GM12892 (cell line): ENCODE measurements around the gene PDZK1IP1.
A peak's percentile ranks its signal among the peaks of the same experiment; 100 is the strongest.
"Not testable (repeated sequence)": the region's sequence is repeated elsewhere in the genome, so short reads cannot be mapped to it uniquely, and the experiment has no call there.

Experiments used
- DNase-seq: peaks from one replicate; pipeline ENCODE4 v3.0.0; 2011; ENCODE audit not compliant: insufficient read length
- FAIRE-seq: peaks from 2 replicates; lab custom pipeline; 2011; peaks lifted over from hg19 to GRCh38; lab: Jason Lieb, UNC
- POLR2A ChIP-seq: IDR thresholded peaks from 2 replicates; pipeline ENCODE4 v1.6.1; 2011; ENCODE audit warnings: low read depth, low read length, control low read depth
- POLR2AphosphoS5 ChIP-seq: IDR thresholded peaks from 2 replicates; pipeline ENCODE4 v1.6.1; 2011; ENCODE audit warnings: low read depth, low read length, control low read depth
- TAF1 ChIP-seq: IDR thresholded peaks from 2 replicates; pipeline ENCODE4 v1.6.1; 2011; ENCODE audit warnings: low read depth, mild to moderate bottlenecking, control low read depth, low read length, borderline replicate concordance

The PDZK1IP1 gene

DNA sequence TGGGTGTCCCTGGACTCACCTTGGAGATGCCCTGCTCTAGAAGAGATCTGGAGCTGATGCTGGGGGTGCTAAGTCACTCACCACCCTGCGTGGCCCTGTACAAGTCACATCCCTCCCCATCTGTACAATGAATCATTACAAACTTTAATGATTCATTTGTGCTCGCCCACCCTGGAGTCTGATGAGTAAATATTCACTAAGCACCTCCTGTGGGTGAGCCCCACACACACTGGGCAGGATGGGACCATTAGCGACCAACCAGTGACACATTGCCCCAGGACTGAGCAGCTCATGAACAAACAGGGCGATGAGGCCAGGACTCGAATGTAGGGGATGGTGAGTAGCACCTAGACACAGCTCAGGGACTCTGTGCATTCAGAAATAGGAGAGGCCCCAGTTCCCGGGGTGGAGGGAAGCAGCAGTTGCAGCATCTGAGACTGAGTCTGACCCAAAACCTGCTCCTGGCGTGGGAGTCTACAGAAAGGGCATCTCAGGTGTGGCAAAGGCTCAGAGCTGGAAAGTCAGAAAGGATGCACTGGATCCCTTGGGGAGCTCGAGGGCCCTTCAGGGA, 18.1 kb upstream of the PDZK1IP1 start:
- FAIRE-seq (no peak), DNase-seq (no peak)
- no peak for TF ChIP-seq POLR2AphosphoS5
- no peak for TF ChIP-seq POLR2A
- no peak for TF ChIP-seq TAF1

- DNase-seq (no peak), FAIRE-seq (no peak)
- TF ChIP-seq POLR2A (no peak), TAF1 (no peak), POLR2AphosphoS5 (no peak)
These were observed 16.1 kb upstream of the PDZK1IP1 start for GRCh38 chr1:47205918-47206317.

- DNase-seq, FAIRE-seq: not testable (repeated sequence)
These were observed 13.7 kb upstream of the PDZK1IP1 start for GRCh38 chr1:47203504-47203903.

- TF ChIP-seq TAF1, result no peak
- TF ChIP-seq POLR2AphosphoS5, result no peak
- TF ChIP-seq POLR2A, result no peak
- no peak for DNase-seq
- FAIRE-seq, result no peak
These were observed 11.3 kb upstream of the PDZK1IP1 start for GRCh38 chr1:47201179-47201578.

- FAIRE-seq (no peak), DNase-seq (no peak)
These were observed 8.4 kb upstream of the PDZK1IP1 start for GRCh38 chr1:47198214-47198613.

GRCh38 chr1:47196622-47197021, 6.8 kb upstream of the PDZK1IP1 start:
- no peak for DNase-seq
- TF ChIP-seq POLR2A (no peak), TAF1 (no peak)
- FAIRE-seq, result no peak

More at GRCh38 chr1:47198214-47198613, 8.4 kb upstream of the PDZK1IP1 start:
- TF ChIP-seq POLR2A (no peak), POLR2AphosphoS5 (no peak), TAF1 (no peak)

DNA sequence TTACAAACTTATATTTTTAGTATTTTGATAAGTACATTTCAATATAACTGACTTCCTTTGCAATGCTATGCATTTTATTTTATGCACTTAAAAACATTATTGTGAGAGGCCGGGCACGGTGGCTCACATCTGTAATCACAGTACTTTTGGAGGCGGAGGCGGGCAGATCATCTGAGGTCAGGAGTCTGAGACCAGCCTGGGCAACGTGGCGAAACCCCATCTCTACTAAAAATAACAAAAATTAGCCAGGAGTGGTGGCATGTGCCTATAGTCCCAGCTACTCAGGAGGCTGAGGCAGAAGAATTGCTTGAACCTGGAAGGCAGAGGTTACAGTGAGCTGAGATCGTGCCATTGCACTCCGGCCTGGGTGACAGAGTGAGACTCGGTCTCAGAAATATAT, 6.1 kb upstream of the PDZK1IP1 start:
- DNase-seq, FAIRE-seq: not testable (repeated sequence)

GRCh38 chr1:47194311-47194710, 4.5 kb upstream of the PDZK1IP1 start:
- TF ChIP-seq POLR2AphosphoS5, result no peak
- TF ChIP-seq TAF1, result no peak
- TF ChIP-seq POLR2A, result no peak
- FAIRE-seq, result no peak
- DNase-seq, result no peak

GRCh38 chr1:47193496-47193895, 3.7 kb upstream of the PDZK1IP1 start:
- not testable (repeated sequence) for DNase-seq, FAIRE-seq

GRCh38 chr1:47192458-47193384, 2.9 kb upstream of the PDZK1IP1 start:
- no peak for TF ChIP-seq POLR2AphosphoS5
- no peak for TF ChIP-seq POLR2A
- no peak for TF ChIP-seq TAF1
- FAIRE-seq, result peak; percentile 89
- peak; percentile 52 for DNase-seq

DNA sequence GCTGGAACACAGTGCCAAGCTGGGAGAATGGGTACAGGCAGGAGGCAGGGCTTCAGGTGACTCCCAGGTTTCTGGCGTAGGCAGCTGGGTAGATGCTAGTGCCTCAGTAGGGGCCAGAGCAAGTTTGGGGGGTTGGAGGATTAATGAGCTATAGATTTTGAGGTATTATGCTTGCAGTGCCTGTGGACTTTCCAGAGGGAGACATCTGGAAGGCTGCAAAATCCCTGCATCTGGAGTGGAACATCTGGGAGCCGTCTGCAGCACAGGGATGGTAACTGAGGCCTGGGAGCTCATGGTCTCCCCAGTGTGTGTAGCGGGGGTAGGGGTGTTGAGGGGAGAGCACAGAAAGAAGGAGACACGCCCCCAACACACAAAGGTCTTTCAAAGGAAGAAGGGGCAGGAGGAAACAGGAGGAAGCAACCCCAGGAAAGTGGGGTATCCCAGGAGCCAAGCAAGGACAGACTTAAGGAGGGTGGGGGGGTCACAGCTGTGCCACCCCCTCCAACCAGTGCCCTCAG, 2.2 kb upstream of the PDZK1IP1 start:
- DNase-seq (no peak), FAIRE-seq (no peak)
- no peak for TF ChIP-seq POLR2A
- TF ChIP-seq TAF1, result no peak
- no peak for TF ChIP-seq POLR2AphosphoS5

GRCh38 chr1:47190857-47191256, 1.0 kb upstream of the PDZK1IP1 start:
- no peak for FAIRE-seq
- no peak for DNase-seq
- TF ChIP-seq POLR2A (no peak), TAF1 (no peak)
